H1 (cell line): Measurements from ENCODE around the gene RALGAPA1. TPM values are rescaled to one million over a fixed set of nuclear protein-coding genes. Genes with fewer than 3 reads are reported as not detected.

Experiments used
- ASH2L ChIP-seq: fragments of 200-600, 300-600 bp; sonication (generic); IDR thresholded peaks from one replicate; pipeline ENCODE4 v1.7.1; 2017; ENCODE audit warnings: low read length
- BACH1 ChIP-seq: IDR thresholded peaks from 2 replicates; pipeline ENCODE4 v1.6.1; 2012; ENCODE audit warnings: low read length, improper control_type of control experiment
- CBX8 ChIP-seq: fragments of 300-800, 300-1000 bp; sonication (generic); IDR thresholded peaks from 2 replicates; pipeline ENCODE4 v1.7.1; 2016; ENCODE audit warnings: low read depth, low read length, borderline replicate concordance
- CREB1 ChIP-seq: IDR thresholded peaks from 2 replicates; pipeline ENCODE4 v1.6.1; 2012; ENCODE audit warnings: inconsistent platforms
- CTBP2 ChIP-seq: IDR thresholded peaks from 2 replicates; pipeline ENCODE4 v1.7.0; 2011; ENCODE audit warnings: borderline replicate concordance, mild to moderate bottlenecking, moderate library complexity, mixed read lengths, low read length; ENCODE audit not compliant: insufficient read depth, insufficient read length
- EGR1 ChIP-seq: IDR thresholded peaks from 2 replicates; pipeline ENCODE4 v1.6.1; 2011; ENCODE audit warnings: low read depth, low read length, borderline replicate concordance
- EZH2 ChIP-seq: fragments of 200-600 bp; sonication (generic); IDR thresholded peaks from 2 replicates; pipeline ENCODE4 v1.7.1; 2012; ENCODE audit warnings: low read depth, mild to moderate bottlenecking, moderate library complexity, low read length, inconsistent platforms; ENCODE audit not compliant: severe bottlenecking
- FOSL1 ChIP-seq: IDR thresholded peaks from 2 replicates; pipeline ENCODE4 v1.6.1; 2011; ENCODE audit warnings: mild to moderate bottlenecking, low read depth, low read length, moderate library complexity; ENCODE audit not compliant: insufficient read depth
- HDAC6 ChIP-seq: IDR thresholded peaks from one replicate; pipeline ENCODE4 v1.7.1; 2012; ENCODE audit warnings: low read depth, mild to moderate bottlenecking, inconsistent platforms, low read length, moderate library complexity
- KDM1A ChIP-seq: fragments of 200-600, 300-600 bp; sonication (generic); IDR thresholded peaks from 2 replicates; pipeline ENCODE4 v1.7.1; 2016; ENCODE audit warnings: mild to moderate bottlenecking, low read length, borderline replicate concordance
- KDM4A ChIP-seq: IDR thresholded peaks from one replicate; pipeline ENCODE4 v1.7.1; 2012; ENCODE audit warnings: low read depth, mild to moderate bottlenecking, moderate library complexity, low read length, inconsistent platforms; ENCODE audit not compliant: severe bottlenecking
- NRF1 ChIP-seq: IDR thresholded peaks from 2 replicates; pipeline ENCODE4 v1.6.1; 2011; ENCODE audit warnings: mild to moderate bottlenecking, low read depth, low read length, improper control_type of control experiment
- POLR2AphosphoS5 ChIP-seq: IDR thresholded peaks from 2 replicates; pipeline ENCODE4 v1.6.1; 2011; ENCODE audit warnings: low read depth, low read length
- RXRA ChIP-seq: IDR thresholded peaks from 2 replicates; pipeline ENCODE4 v1.6.1; 2011; ENCODE audit warnings: low read depth, mild to moderate bottlenecking, low read length, moderate library complexity; ENCODE audit not compliant: insufficient read depth
- SIX5 ChIP-seq: IDR thresholded peaks from 2 replicates; pipeline ENCODE4 v1.6.1; 2011; ENCODE audit warnings: mild to moderate bottlenecking, low read depth, low read length
- TBP ChIP-seq: IDR thresholded peaks from 2 replicates; pipeline ENCODE4 v1.6.1; 2011; ENCODE audit warnings: low read depth, low read length, improper control_type of control experiment
- TEAD4 ChIP-seq: IDR thresholded peaks from 2 replicates; pipeline ENCODE4 v1.6.1; 2012; ENCODE audit warnings: low read depth, low read length, inconsistent platforms, mixed read lengths
- USF2 ChIP-seq: IDR thresholded peaks from 2 replicates; pipeline ENCODE4 v1.6.1; 2011; ENCODE audit warnings: low read length, improper control_type of control experiment
- polyA plus RNA-seq, 7 experiments: library from polyadenylated mRNA; depleted of rRNA in 3 of 7; stranded (reverse) in 5 of 7; unstranded in 2 of 7; fragments of >200 nt in 5 of 7; fragments of 200-250 nt in 2 of 7; gene quantifications; 1 replicate in 5 of 7; 2 replicates in 1 of 7; 4 replicates in 1 of 7; pipeline versions ENCODE4 v1.2.1 to v1.2.3, GENCODE V29; 2011 to 2013; ENCODE audit warnings: missing spikeins in 2 of 7, mixed read lengths in 2 of 7
- total RNA-seq: library from RNA; stranded (reverse); fragmentation: NEBNext Ultra II Directional; extraction: Animal tissue kit (Norgen Biotek cat#: 25700); gene quantifications from 2 replicates; pipeline ENCODE4 v1.2.1, GENCODE V29; 2021
- TF ChIP-seq, protein P1 (sequence below), 3 experiments: IDR thresholded peaks; 1 replicate in 2 of 3; 2 replicates in 1 of 3; pipeline versions ENCODE4 v1.5.1 to v1.6.1; 2011; ENCODE audit warnings: low read length in 3 of 3, mild to moderate bottlenecking in 3 of 3, inconsistent platforms in 2 of 3, low read depth in 1 of 3, moderate library complexity in 1 of 3; ENCODE audit not compliant: insufficient read depth in 1 of 3; ENCODE audit errors: control extremely low read depth in 1 of 3
- TF ChIP-seq, protein P2 (sequence below): IDR thresholded peaks from 2 replicates; pipeline ENCODE4 v1.6.1; 2012; ENCODE audit warnings: low read length, inconsistent platforms

Gene RALGAPA1
- total and polyA plus RNA-seq, 2 of the 8 experiments (the other 6 are each of a cell fraction or from before 2014, with no cell fraction given), result 4.2 to 26.7 TPM

GRCh38 chr14:35534873-35535482 is 274.1 kb downstream of the RALGAPA1 start (continued):
- TF ChIP-seq CBX8, result no peak
- no peak for TF ChIP-seq FOSL1
- no peak for TF ChIP-seq KDM1A
- peak; percentile 35 for TF ChIP-seq BACH1
- TF ChIP-seq CREB1, result peak; percentile 68
- peak; percentile 68 for TF ChIP-seq EZH2
- no peak for TF ChIP-seq NRF1
- TF ChIP-seq EGR1, result no peak
- TF ChIP-seq HDAC6, result no peak
- TF ChIP-seq, protein P1, sequence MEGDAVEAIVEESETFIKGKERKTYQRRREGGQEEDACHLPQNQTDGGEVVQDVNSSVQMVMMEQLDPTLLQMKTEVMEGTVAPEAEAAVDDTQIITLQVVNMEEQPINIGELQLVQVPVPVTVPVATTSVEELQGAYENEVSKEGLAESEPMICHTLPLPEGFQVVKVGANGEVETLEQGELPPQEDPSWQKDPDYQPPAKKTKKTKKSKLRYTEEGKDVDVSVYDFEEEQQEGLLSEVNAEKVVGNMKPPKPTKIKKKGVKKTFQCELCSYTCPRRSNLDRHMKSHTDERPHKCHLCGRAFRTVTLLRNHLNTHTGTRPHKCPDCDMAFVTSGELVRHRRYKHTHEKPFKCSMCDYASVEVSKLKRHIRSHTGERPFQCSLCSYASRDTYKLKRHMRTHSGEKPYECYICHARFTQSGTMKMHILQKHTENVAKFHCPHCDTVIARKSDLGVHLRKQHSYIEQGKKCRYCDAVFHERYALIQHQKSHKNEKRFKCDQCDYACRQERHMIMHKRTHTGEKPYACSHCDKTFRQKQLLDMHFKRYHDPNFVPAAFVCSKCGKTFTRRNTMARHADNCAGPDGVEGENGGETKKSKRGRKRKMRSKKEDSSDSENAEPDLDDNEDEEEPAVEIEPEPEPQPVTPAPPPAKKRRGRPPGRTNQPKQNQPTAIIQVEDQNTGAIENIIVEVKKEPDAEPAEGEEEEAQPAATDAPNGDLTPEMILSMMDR (IDR thresholded peaks at IDR 0.05; ENCODE audit: control extremely low read depth in 1 of 3, insufficient read depth in 1 of 3, low read depth in 1 of 3, low read length in 3 of 3), result no peak
- TF ChIP-seq, protein P2, sequence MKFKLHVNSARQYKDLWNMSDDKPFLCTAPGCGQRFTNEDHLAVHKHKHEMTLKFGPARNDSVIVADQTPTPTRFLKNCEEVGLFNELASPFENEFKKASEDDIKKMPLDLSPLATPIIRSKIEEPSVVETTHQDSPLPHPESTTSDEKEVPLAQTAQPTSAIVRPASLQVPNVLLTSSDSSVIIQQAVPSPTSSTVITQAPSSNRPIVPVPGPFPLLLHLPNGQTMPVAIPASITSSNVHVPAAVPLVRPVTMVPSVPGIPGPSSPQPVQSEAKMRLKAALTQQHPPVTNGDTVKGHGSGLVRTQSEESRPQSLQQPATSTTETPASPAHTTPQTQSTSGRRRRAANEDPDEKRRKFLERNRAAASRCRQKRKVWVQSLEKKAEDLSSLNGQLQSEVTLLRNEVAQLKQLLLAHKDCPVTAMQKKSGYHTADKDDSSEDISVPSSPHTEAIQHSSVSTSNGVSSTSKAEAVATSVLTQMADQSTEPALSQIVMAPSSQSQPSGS, result no peak
- no peak for TF ChIP-seq SIX5
- TF ChIP-seq CTBP2, result peak; percentile 88
- TF ChIP-seq TEAD4, result no peak
- TF ChIP-seq RXRA, result no peak
- no peak for TF ChIP-seq POLR2AphosphoS5
- TF ChIP-seq TBP, result peak; percentile 32
- no peak for TF ChIP-seq KDM4A
- TF ChIP-seq USF2, result no peak
- no peak for TF ChIP-seq ASH2L
